K562 (cell line): ENCODE data around the gene GMDS. TPM values are rescaled to one million over a fixed set of nuclear protein-coding genes. Genes with fewer than 3 reads are reported as not detected.

Experiments used
- ATAC-seq: fragments of 200-7000 bp; cut with Tn5 transposase; 3 replicates; pipeline ENCODE4 v1.9.1; 2020; ENCODE audit warnings: moderate library complexity
- BruUV-seq: library from RNA; stranded (reverse); fragments of 400-500 nt; replicated peaks from 2 replicates; lab custom pipeline; 2021; lab: Mats Ljungman, UMichigan
- CTCF ChIA-PET: fragments of 300-600 bp; formaldehyde crosslinking; extraction: SDS; loops from one replicate; lab custom pipeline; 2021; ENCODE audit warnings: low intra/inter-chr PET ratio; lab: Yijun Ruan, JAX
- POLR2A ChIA-PET: fragments of 300-600, 350-650 bp; sonication (Branson Sonifier 250); formaldehyde crosslinking; extraction: SDS; loops from one replicate; lab custom pipeline; 2021; ENCODE audit warnings: antibody characterized with exemption, inconsistent platforms; lab: Yijun Ruan, JAX
- DNase-seq, 4 experiments: peaks; one replicate each; pipeline versions ENCODE4 v3.0.0 to v3.0.0-alpha.2; 2011 to 2018; ENCODE audit warnings: low spot score in 3 of 4, mixed read lengths in 3 of 4; ENCODE audit errors: extremely low read depth in 1 of 4
- FAIRE-seq: peaks from 2 replicates; lab custom pipeline; 2011; peaks lifted over from hg19 to GRCh38; lab: Jason Lieb, UNC
- H2AFZ ChIP-seq: 2 replicates; pipeline ENCODE4 v1.6.0; 2011; ENCODE audit warnings: low read depth, low read length, control low read depth, inconsistent platforms
- H3K27ac ChIP-seq: fragments of 200-600 bp; 3 replicates; pipeline ENCODE4 v1.8.0; 2011; ENCODE audit warnings: low read depth, mild to moderate bottlenecking, control low read depth, inconsistent platforms, low read length, moderate library complexity, mixed read lengths; ENCODE audit errors: extremely low read depth
- H3K27me3 ChIP-seq, 2 experiments: fragments of 300-600 bp in 1 of 2; 2 replicates in 1 of 2; 3 replicates in 1 of 2; pipeline versions ENCODE4 v1.6.0 to v1.8.0; 2011; ENCODE audit warnings: inconsistent platforms in 2 of 2, low read length in 2 of 2, mild to moderate bottlenecking in 1 of 2, mixed read lengths in 1 of 2, moderate library complexity in 1 of 2; ENCODE audit not compliant: control insufficient read depth in 2 of 2, insufficient read depth in 2 of 2
- H3K36me3 ChIP-seq: fragments of 300-600 bp; 3 replicates; pipeline ENCODE4 v1.8.0; 2011; ENCODE audit warnings: mild to moderate bottlenecking, low read length, inconsistent platforms; ENCODE audit not compliant: control insufficient read depth, insufficient read depth
- H3K4me1 ChIP-seq, 2 experiments: fragments of 200-600 bp in 1 of 2; replicated peaks in 1 of 2; 2 replicates in 1 of 2; 3 replicates in 1 of 2; pipeline versions ENCODE4 v1.5.1 to v1.8.0; 2011; ENCODE audit warnings: inconsistent platforms in 2 of 2, low read length in 2 of 2, mild to moderate bottlenecking in 1 of 2, mixed read lengths in 1 of 2, moderate library complexity in 1 of 2; ENCODE audit not compliant: control insufficient read depth in 2 of 2, insufficient read depth in 2 of 2
- H3K4me2 ChIP-seq: 2 replicates; pipeline ENCODE4 v1.6.1; 2011; ENCODE audit warnings: low read length, control low read depth, inconsistent platforms, mixed read lengths; ENCODE audit not compliant: insufficient read depth
- H3K4me3 ChIP-seq: fragments of 200-600 bp; sonication (generic), shearing (Covaris generic); 2 replicates; pipeline ENCODE4 v1.5.1; 2016; ENCODE audit warnings: control low read depth, inconsistent platforms
- H3K79me2 ChIP-seq: fragments of 200-600 bp; 3 replicates; pipeline ENCODE4 v1.8.0; 2011; ENCODE audit warnings: low read length, inconsistent platforms; ENCODE audit not compliant: control insufficient read depth, insufficient read depth
- H3K9ac ChIP-seq, 2 experiments: 2 replicates each; pipeline versions ENCODE4 v1.6.0 to v1.6.1; 2011; ENCODE audit warnings: low read depth in 2 of 2, low read length in 2 of 2, control low read depth in 1 of 2, inconsistent platforms in 1 of 2, mild to moderate bottlenecking in 1 of 2, mixed read lengths in 1 of 2; ENCODE audit not compliant: insufficient read depth in 1 of 2
- H3K9me1 ChIP-seq: one replicate; pipeline ENCODE4 v1.6.0; 2011; ENCODE audit warnings: inconsistent platforms, mild to moderate bottlenecking, low read length, moderate library complexity; ENCODE audit not compliant: control insufficient read depth, insufficient read depth
- H3K9me3 ChIP-seq: replicated peaks from 2 replicates; pipeline ENCODE4 v1.5.1; 2011; ENCODE audit warnings: low read depth, low read length, inconsistent platforms; ENCODE audit not compliant: control insufficient read depth, insufficient read depth
- H4K20me1 ChIP-seq: replicated peaks from 2 replicates; pipeline ENCODE4 v1.6.1; 2011; ENCODE audit warnings: low read length, inconsistent platforms, mixed read lengths; ENCODE audit not compliant: control insufficient read depth, insufficient read depth
- CREB5 ChIP-seq: fragments of 250-450 bp; sonication (Bioruptor Pico); IDR thresholded peaks from 2 replicates; pipeline ENCODE4 v1.5.0; 2020; ENCODE audit warnings: mild to moderate bottlenecking
- CSDE1 ChIP-seq, 2 experiments: fragments of 450-650 bp; IDR thresholded peaks; 2 replicates each; pipeline ENCODE4 v1.6.1; 2016; ENCODE audit warnings: mild to moderate bottlenecking in 1 of 2
- HIVEP1 ChIP-seq: fragments of 250-450 bp; sonication (Bioruptor Pico); IDR thresholded peaks from 2 replicates; pipeline ENCODE4 v1.4.0; 2020; ENCODE audit warnings: mild to moderate bottlenecking
- MTA1 ChIP-seq: fragments of 450-650 bp; IDR thresholded peaks from 2 replicates; pipeline ENCODE4 v1.6.1; 2017; ENCODE audit warnings: borderline replicate concordance
- SIRT6 ChIP-seq: IDR thresholded peaks from one replicate; pipeline ENCODE4 v1.6.1; 2012; ENCODE audit warnings: low read depth, mild to moderate bottlenecking, control low read depth, inconsistent platforms, low read length, moderate library complexity
- ZBTB9 ChIP-seq: fragments of 450-650 bp; formaldehyde crosslinking; IDR thresholded peaks from 2 replicates; pipeline ENCODE4 v1.4.0; 2020; ENCODE audit warnings: mild to moderate bottlenecking, moderate library complexity
- ZC3H8 ChIP-seq: fragments of 450-650 bp; IDR thresholded peaks from 2 replicates; pipeline ENCODE4 v1.6.1; 2017
- ZFP1 ChIP-seq: fragments of 450-650 bp; formaldehyde crosslinking; IDR thresholded peaks from 2 replicates; pipeline ENCODE4 v1.4.0; 2020; ENCODE audit warnings: mild to moderate bottlenecking, mixed read lengths
- WGBS: fragments of 100-300 bp; shearing (Covaris generic); methylation state at CpG from one replicate; pipeline ENCODE4 v1.1.6; 2016; ENCODE audit warnings: low coverage, mixed read lengths; ENCODE audit not compliant: insufficient coverage; ENCODE audit errors: missing lambda C conversion rate; 5-methylcytosine and 5-hydroxymethylcytosine counted together
- in situ Hi-C: fragments of 300-500 bp; cut with MboI; formaldehyde crosslinking; loops from 4 replicates; pipeline ENCODE4 v1.15.0; 2018; ENCODE audit warnings: inconsistent platforms, mixed read lengths
- intact Hi-C: fragments of 100-400 bp; cut with micrococcal nuclease; formaldehyde crosslinking; loops from 2 replicates; pipeline ENCODE4 v1.14.2; 2022
- polyA plus RNA-seq, 8 experiments: library from polyadenylated mRNA; depleted of rRNA in 4 of 8; stranded (reverse) in 5 of 8; unstranded in 3 of 8; fragments of >200 nt; fragmentation: Nextera tagmentation in 2 of 8; fragmentation: Illumina TruSeq in 1 of 8; extraction: Ambion mirVana in 2 of 8; extraction: Trizol in 1 of 8; gene quantifications; 2 replicates each; pipeline versions ENCODE4 v1.2.1 to v1.2.3, GENCODE V29; 2011 to 2014; ENCODE audit warnings: inconsistent platforms in 1 of 8, missing spikeins in 1 of 8
- total RNA-seq, 7 experiments: library from RNA; depleted of rRNA in 6 of 7; stranded (reverse); fragments of >200 nt in 6 of 7; fragmentation: Illumina TruSeq in 2 of 7; extraction: Trizol in 2 of 7; gene quantifications; 2 replicates each; pipeline versions ENCODE4 v1.2.1 to v1.2.3, GENCODE V29; 2011 to 2021; ENCODE audit warnings: low replicate concordance in 1 of 7

GMDS gene
- total and polyA plus RNA-seq, 9 of the 15 experiments (the other 6 are each of a cell fraction or from before 2014, with no cell fraction given) = 0.48 to 31.8 (median 13.4) TPM

- Histone ChIP-seq H3K9me1 (no peaks in the 10 kb centered on the region), H3K79me2 (no peaks in the 10 kb centered on the region), H2AFZ (no peak overlapping the region), H3K9me3 (no peaks in the 10 kb centered on the region), H4K20me1 (no peaks in the 10 kb centered on the region), H3K9ac (no peak overlapping the region)
- ATAC-seq = no peak
- TF ChIP-seq MTA1 (no peak), ZC3H8 (no peak)
- TF ChIP-seq, all 486 proteins: peak for 0
- ChIA-PET POLR2A (no interaction called here), CTCF (no interaction called here)
- no peak for DNase-seq
- no peak overlapping the region for H3K27ac ChIP-seq
- WGBS = 28% methylated on average over 3 of the region's 3 CpGs
- H3K4me1 ChIP-seq = no peaks in the 10 kb centered on the region
- H3K36me3 ChIP-seq = no peaks in the 10 kb centered on the region
- intact Hi-C loops (no loop called here), in situ Hi-C loops (no loop called here)
- BruUV-seq = no TSS peak
- peaks cover 3 to 4% of the 10 kb centered on the region in 2 experiments; a peak in 4 of 5 replicates for H3K27me3 ChIP-seq
- H3K4me3 ChIP-seq = no peak overlapping the region
- no peak for FAIRE-seq
- H3K4me2 ChIP-seq = no peak overlapping the region
Observed at GRCh38 chr6:1819007-1819406, 426.4 kb downstream of the GMDS start.

- WGBS = 4% methylated on average over 4 of the region's 4 CpGs
- no peaks in the 10 kb centered on the region for H4K20me1 ChIP-seq
- intact Hi-C loops (no loop called here), in situ Hi-C loops (no loop called here)
- no peaks in the 10 kb centered on the region for H3K9me3 ChIP-seq
- H3K9ac ChIP-seq = no peak overlapping the region
- FAIRE-seq (no peak), ATAC-seq (no peak), DNase-seq (no peak)
- CTCF ChIA-PET = no interaction called here
- no peaks in the 10 kb centered on the region for H3K4me1 ChIP-seq
- TF ChIP-seq CREB5 (CRISPR knock-in tag) (no peak), SIRT6 (no peak), ZBTB9 (CRISPR knock-in tag) (no peak), CSDE1 (IDR thresholded peaks at IDR 0.05) (no peak), HIVEP1 (no peak), ZFP1 (no peak)
- no peaks in the 10 kb centered on the region for H3K9me1 ChIP-seq
- no peak overlapping the region for H2AFZ ChIP-seq
- POLR2A ChIA-PET = interaction anchor here (0.8 kb wide), 1 partner anchor 14 kb away, joined by 3 read pairs; no protein-coding TSS in a partner anchor
- no peak overlapping the region for H3K4me3 ChIP-seq
- H3K36me3 ChIP-seq = no peaks in the 10 kb centered on the region
- no TSS peak for BruUV-seq
- H3K4me2 ChIP-seq = no peak overlapping the region
- no peak overlapping the region for H3K27ac ChIP-seq
- no peaks in the 10 kb centered on the region for H3K79me2 ChIP-seq
- peaks cover 3 to 7% of the 10 kb centered on the region in 2 experiments; a peak in 3 of 5 replicates for H3K27me3 ChIP-seq
Observed at GRCh38 chr6:1817033-1817761, 428.2 kb downstream of the GMDS start.
